Vagina (tissue), 2 donors: ENCODE measurements around the gene SLA2.

ENCODE experiments used
- POLR2A ChIP-seq, 2 donors: fragments of 450-650 bp; IDR thresholded peaks; one replicate each; pipeline ENCODE4 v1.6.1; 2017; ENCODE audit warnings: antibody characterized with exemption in 2 of 2, mild to moderate bottlenecking in 2 of 2, moderate library complexity in 2 of 2
- POLR2AphosphoS5 ChIP-seq, 2 donors: sonication (generic); formaldehyde crosslinking; IDR thresholded peaks; one replicate each; pipeline ENCODE4 v1.9.0; 2017; ENCODE audit warnings: antibody characterized with exemption in 2 of 2, mild to moderate bottlenecking in 2 of 2, low read depth in 1 of 2; ENCODE audit not compliant: insufficient read depth in 1 of 2
- TF ChIP-seq, protein P1 (sequence below), 3 experiments: fragments of 450-650 bp in 2 of 3; fragments of 200-600 bp in 1 of 3; sonication (generic) in 1 of 3; IDR thresholded peaks; one replicate each; pipeline ENCODE4 v1.5.1; 2017 to 2019; ENCODE audit warnings: antibody characterized with exemption in 3 of 3, mild to moderate bottlenecking in 2 of 3, moderate library complexity in 2 of 3

DNA sequence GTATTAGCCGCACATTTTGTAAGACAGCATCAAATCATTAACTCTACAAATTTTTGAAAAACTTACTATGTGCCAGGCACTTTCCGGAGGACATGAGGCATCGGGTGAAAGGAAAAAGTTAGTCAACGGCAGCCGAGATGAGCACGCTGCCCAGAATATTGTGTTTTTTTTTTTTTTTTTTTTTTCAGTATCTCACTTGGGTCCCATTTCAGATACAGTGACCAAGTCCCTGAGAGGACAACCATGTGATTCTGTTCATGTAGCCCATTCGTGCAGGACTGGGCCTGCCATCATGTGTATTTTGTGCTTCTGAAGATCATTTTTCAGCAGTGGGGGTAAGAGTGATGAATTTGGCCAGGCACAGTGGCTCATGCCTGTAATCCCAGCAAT lies 1.3 kb downstream of the SLA2 start:
- TF ChIP-seq, protein P1, sequence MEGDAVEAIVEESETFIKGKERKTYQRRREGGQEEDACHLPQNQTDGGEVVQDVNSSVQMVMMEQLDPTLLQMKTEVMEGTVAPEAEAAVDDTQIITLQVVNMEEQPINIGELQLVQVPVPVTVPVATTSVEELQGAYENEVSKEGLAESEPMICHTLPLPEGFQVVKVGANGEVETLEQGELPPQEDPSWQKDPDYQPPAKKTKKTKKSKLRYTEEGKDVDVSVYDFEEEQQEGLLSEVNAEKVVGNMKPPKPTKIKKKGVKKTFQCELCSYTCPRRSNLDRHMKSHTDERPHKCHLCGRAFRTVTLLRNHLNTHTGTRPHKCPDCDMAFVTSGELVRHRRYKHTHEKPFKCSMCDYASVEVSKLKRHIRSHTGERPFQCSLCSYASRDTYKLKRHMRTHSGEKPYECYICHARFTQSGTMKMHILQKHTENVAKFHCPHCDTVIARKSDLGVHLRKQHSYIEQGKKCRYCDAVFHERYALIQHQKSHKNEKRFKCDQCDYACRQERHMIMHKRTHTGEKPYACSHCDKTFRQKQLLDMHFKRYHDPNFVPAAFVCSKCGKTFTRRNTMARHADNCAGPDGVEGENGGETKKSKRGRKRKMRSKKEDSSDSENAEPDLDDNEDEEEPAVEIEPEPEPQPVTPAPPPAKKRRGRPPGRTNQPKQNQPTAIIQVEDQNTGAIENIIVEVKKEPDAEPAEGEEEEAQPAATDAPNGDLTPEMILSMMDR (IDR thresholded peaks at IDR 0.05), result no peak
- TF ChIP-seq POLR2A (IDR thresholded peaks at IDR 0.05) (no peak), POLR2AphosphoS5 (IDR thresholded peaks at IDR 0.05; ENCODE audit: insufficient read depth in 1 of 2, low read depth in 1 of 2) (no peak)
